A673 (cell line): ENCODE results near the gene ETFDH. TPM values are rescaled to one million over a fixed set of nuclear protein-coding genes. Genes with fewer than 3 reads are reported as not detected.

Source experiments
- BruUV-seq: library from RNA; stranded (reverse); fragments of 400-500 nt; replicated peaks from 2 replicates; lab custom pipeline; 2021; lab: Mats Ljungman, UMichigan
- CTCF ChIA-PET: fragments of 300-600 bp; sonication (Branson Sonifier 250); formaldehyde crosslinking; loops from one replicate; lab custom pipeline; 2022; ENCODE audit warnings: antibody characterized with exemption; lab: Charles Lee
- POLR2A ChIA-PET: fragments of 300-600 bp; sonication (Branson Sonifier 250); formaldehyde crosslinking; loops from one replicate; lab custom pipeline; 2022; ENCODE audit warnings: antibody characterized with exemption; ENCODE audit not compliant: low non-redundant PET; lab: Charles Lee
- DNase-seq: peaks from one replicate; pipeline ENCODE4 v3.0.0-alpha.2; 2015; ENCODE audit warnings: low spot score
- H3K27ac ChIP-seq: fragments of 200-600 bp; sonication (generic); 2 replicates; pipeline ENCODE4 v1.5.1; 2016; ENCODE audit warnings: mixed run types, low read depth, mild to moderate bottlenecking, mixed read lengths, antibody characterized with exemption, low read length; ENCODE audit not compliant: poor library complexity, severe bottlenecking
- H3K27me3 ChIP-seq: fragments of 200-600 bp; sonication (generic); replicated peaks from 2 replicates; pipeline ENCODE4 v1.6.1; 2017; ENCODE audit warnings: mixed run types, low read depth, mild to moderate bottlenecking, mixed read lengths, antibody characterized with exemption, low read length; ENCODE audit not compliant: insufficient read depth, poor library complexity
- H3K36me3 ChIP-seq: fragments of 200-600 bp; sonication (generic); 2 replicates; pipeline ENCODE4 v1.6.1; 2016; ENCODE audit warnings: mixed run types, mild to moderate bottlenecking, mixed read lengths, antibody characterized with exemption, low read length; ENCODE audit not compliant: insufficient read depth, poor library complexity, severe bottlenecking
- H3K4me1 ChIP-seq: fragments of 200-600 bp; sonication (generic); 2 replicates; pipeline ENCODE4 v1.6.1; 2017; ENCODE audit warnings: mixed run types, mild to moderate bottlenecking, mixed read lengths, antibody characterized with exemption, low read length; ENCODE audit not compliant: insufficient read depth, poor library complexity, severe bottlenecking
- H3K4me3 ChIP-seq: fragments of 200-600 bp; sonication (generic); 2 replicates; pipeline ENCODE4 v1.5.1; 2016; ENCODE audit warnings: low read depth, mixed run types, mild to moderate bottlenecking, mixed read lengths, low read length; ENCODE audit not compliant: poor library complexity, severe bottlenecking
- H3K9me3 ChIP-seq: fragments of 200-600 bp; sonication (generic); 2 replicates; pipeline ENCODE4 v1.6.1; 2016; ENCODE audit warnings: mixed run types, low read depth, mild to moderate bottlenecking, mixed read lengths, antibody characterized with exemption, low read length; ENCODE audit not compliant: poor library complexity, severe bottlenecking
- EZH2 ChIP-seq: fragments of 200-600 bp; sonication (generic); IDR thresholded peaks from 2 replicates; pipeline ENCODE4 v1.6.1; 2017; ENCODE audit warnings: borderline replicate concordance, low read depth, mild to moderate bottlenecking, mixed read lengths, antibody characterized with exemption, low read length; ENCODE audit not compliant: poor library complexity, severe bottlenecking
- intact Hi-C: fragments of 100-400 bp; cut with micrococcal nuclease; formaldehyde crosslinking; loops from one replicate; pipeline ENCODE4 v1.10.0; 2022; ENCODE audit not compliant: unreplicated experiment
- total RNA-seq: library from RNA; stranded (reverse); gene quantifications from 2 replicates; pipeline ENCODE4 v1.2.3, GENCODE V29; 2021
- TF ChIP-seq, protein P1 (sequence below): fragments of 300-800, 200-600 bp; sonication (generic); conservative IDR thresholded peaks from 2 replicates; pipeline ENCODE4 v1.5.1; 2017; ENCODE audit warnings: low read depth, mild to moderate bottlenecking, antibody characterized with exemption, low read length, moderate library complexity, mixed read lengths

The ETFDH gene
- total RNA-seq, 1 experiment from 2014 or later, result 39.0 TPM

DNA sequence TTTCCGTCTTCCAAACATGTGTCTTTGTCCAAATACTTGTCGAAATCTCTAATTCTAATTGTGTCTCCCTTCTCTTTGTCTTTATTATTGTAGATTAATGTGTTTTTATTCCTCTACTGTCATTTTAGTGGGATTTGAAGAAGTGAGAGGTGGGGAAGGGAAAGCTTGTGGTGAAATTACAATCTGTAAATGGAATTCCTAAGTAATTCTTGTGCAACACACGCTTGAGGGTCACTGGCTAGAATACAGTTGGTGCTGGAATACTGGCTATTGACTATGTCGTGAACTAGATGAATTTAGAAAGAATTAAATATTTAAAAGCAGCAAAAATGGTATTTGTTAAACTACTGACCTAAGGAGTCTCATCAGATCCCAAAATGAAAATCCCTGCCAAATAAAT, 86.0 kb downstream of the ETFDH start:
- intact Hi-C loops, result no loop called here
- Histone ChIP-seq H3K9me3 (no peaks in the 10 kb centered on the region), H3K4me1 (no peaks in the 10 kb centered on the region), H3K36me3 (no peaks in the 10 kb centered on the region), H3K27ac (no peak overlapping the region), H3K4me3 (no peak overlapping the region), H3K27me3 (no peaks in the 10 kb centered on the region)
- no peak for TF ChIP-seq EZH2
- TF ChIP-seq, protein P1, sequence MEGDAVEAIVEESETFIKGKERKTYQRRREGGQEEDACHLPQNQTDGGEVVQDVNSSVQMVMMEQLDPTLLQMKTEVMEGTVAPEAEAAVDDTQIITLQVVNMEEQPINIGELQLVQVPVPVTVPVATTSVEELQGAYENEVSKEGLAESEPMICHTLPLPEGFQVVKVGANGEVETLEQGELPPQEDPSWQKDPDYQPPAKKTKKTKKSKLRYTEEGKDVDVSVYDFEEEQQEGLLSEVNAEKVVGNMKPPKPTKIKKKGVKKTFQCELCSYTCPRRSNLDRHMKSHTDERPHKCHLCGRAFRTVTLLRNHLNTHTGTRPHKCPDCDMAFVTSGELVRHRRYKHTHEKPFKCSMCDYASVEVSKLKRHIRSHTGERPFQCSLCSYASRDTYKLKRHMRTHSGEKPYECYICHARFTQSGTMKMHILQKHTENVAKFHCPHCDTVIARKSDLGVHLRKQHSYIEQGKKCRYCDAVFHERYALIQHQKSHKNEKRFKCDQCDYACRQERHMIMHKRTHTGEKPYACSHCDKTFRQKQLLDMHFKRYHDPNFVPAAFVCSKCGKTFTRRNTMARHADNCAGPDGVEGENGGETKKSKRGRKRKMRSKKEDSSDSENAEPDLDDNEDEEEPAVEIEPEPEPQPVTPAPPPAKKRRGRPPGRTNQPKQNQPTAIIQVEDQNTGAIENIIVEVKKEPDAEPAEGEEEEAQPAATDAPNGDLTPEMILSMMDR, result no peak
- CTCF ChIA-PET, result no interaction called here
- POLR2A ChIA-PET, result no interaction called here
- no TSS peak for BruUV-seq
- DNase-seq, result no peak

DNA sequence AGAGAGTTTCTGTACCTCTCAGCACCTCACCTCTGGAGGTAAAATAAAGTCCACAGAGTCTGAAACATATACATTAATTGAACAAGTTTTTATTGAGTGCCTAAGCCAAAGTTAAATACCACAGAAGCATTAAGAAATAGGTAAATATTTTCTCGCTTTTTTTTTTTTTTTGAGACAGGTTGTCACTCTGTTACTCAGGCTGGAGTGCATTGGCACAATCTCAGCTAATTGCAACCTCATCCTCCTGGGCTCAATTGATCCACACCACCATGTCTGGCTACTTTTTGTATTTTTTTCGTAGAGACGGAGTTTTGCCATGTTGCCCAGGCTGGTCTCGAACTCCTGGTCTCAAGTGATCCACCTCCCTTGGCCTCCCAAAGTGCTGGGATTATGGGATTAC, 86.6 kb downstream of the ETFDH start:
- no peaks in the 10 kb centered on the region for H3K27me3 ChIP-seq
- intact Hi-C loops, result no loop called here
- H3K4me3 ChIP-seq, result no peak overlapping the region
- ChIA-PET CTCF (no interaction called here), POLR2A (no interaction called here)
- DNase-seq, result no peak
- no peak overlapping the region for H3K27ac ChIP-seq
- H3K4me1 ChIP-seq, result no peaks in the 10 kb centered on the region
- BruUV-seq, result no TSS peak
- no peaks in the 10 kb centered on the region for H3K9me3 ChIP-seq
- no peaks in the 10 kb centered on the region for H3K36me3 ChIP-seq
- TF ChIP-seq, protein P1, result no peak
- TF ChIP-seq EZH2, result no peak

Other genes with a start within 250 kb of the ETFDH start
- gene RXFP1, start 150.4 kb upstream of the ETFDH start, total RNA-seq, result not detected in 2 replicates
- 42.2 and 44.1 TPM in 2 replicates for gene C4orf46, start 409 bp upstream of the ETFDH start, total RNA-seq
- 79.4 and 87.6 TPM in 2 replicates for gene PPID, start 51.1 kb downstream of the ETFDH start, total RNA-seq
- gene FNIP2, start 96.7 kb downstream of the ETFDH start, total RNA-seq, result 16.1 and 17.6 TPM in 2 replicates